GM23248 (cell line): Measurements from ENCODE around the gene PODXL.

Experiments
- EZH2 ChIP-seq: fragments of 200-600 bp; sonication (generic); IDR thresholded peaks from 2 replicates; pipeline ENCODE4 v1.6.1; 2018; ENCODE audit warnings: antibody characterized with exemption, mild to moderate bottlenecking; ENCODE audit not compliant: insufficient read depth, poor library complexity, severe bottlenecking
- EZH2phosphoT487 ChIP-seq: fragments of 200-600 bp; sonication (generic); IDR thresholded peaks from 2 replicates; pipeline ENCODE4 v1.6.1; 2018; ENCODE audit warnings: antibody characterized with exemption, moderate library complexity, mild to moderate bottlenecking, low read depth; ENCODE audit not compliant: insufficient read depth

DNA sequence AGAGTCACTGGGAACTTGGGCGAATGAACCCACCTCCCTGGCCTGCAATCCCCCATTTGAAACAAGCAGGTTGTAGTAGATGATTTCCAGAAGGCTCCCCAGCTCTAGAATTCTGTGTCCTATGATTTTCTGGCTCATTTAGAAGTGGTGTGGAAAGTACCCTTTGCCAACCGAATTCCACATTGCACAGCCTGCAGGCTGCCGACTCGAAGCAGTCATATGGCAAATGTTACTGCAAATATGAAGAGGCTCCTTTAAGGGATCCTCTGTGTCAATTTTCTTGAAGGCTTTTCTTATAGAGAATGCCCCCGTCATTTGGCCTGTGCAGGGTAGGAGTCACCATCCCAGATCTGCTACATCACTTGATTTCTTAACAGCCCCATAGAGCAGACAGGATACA lies 5.6 kb downstream of the PODXL start:
- TF ChIP-seq EZH2phosphoT487, result no peak
- TF ChIP-seq EZH2, result no peak
